GM04503 (cell line): ENCODE results near the gene UBE2D2.
"Not testable (repeated sequence)": the region's sequence is repeated elsewhere in the genome, so short reads cannot be mapped to it uniquely, and the experiment has no call there.

Experiments used
- DNase-seq: peaks from one replicate; pipeline ENCODE4 v3.0.0-alpha.2; 2012; ENCODE audit warnings: low read depth

UBE2D2 gene

GRCh38 chr5:139560752-139561654, at the start of gene UBE2D2:
Gene UBE2D2 (plus strand): TSS chr5:139561339. CDS start chr5:139561792, 453 bp downstream.
- peak; percentile 82 for DNase-seq

DNA sequence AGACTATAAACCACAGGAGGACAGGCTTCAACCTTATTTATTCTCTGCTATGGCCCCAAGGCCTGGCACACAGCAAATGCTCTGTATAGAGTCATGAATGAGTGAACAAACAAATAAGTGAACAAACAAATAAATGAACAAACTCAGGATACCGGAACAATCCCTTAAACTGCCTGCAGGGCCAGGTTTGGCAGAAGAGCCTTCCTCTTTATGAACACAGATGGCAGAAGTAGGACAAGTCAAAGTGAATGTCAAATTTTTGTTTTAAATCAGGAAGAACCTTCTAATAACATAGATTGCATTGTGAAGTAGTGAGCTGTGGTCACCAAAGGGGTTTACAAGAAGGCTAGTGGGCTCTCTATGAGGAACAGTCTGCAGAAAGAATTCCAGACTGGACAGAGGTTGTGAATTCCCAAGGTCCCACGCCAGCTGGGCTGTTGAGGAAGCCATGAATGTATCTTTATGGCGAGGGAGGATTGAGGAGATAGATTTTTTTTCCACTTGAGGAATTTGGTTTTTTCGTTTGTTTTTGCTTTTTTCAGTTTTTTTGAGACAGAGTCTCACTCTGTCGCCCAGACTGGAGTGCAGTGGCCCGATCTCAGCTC, 48.3 kb upstream of the UBE2D2 start:
- DNase-seq = no peak

DNA sequence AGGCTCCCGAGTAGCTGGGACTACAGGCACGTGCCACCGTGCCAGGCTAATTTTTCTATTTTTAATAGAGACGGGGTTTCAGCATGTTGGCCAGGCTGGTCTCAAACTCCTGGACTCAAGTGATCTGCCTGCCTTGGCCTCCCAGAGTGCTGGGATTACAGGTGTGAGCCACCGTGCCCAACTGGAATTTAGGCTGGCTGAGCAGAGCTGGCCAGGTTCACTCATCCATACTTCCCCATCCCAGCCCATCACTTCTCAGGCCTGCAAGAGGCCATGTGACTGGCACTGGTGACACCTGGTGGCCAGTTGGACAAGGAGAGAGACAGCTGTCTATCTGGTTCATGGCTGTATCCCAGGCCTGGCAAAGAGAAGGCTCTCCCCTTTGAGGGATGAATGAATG, 47.7 kb upstream of the UBE2D2 start:
- not testable (repeated sequence) for DNase-seq

DNA sequence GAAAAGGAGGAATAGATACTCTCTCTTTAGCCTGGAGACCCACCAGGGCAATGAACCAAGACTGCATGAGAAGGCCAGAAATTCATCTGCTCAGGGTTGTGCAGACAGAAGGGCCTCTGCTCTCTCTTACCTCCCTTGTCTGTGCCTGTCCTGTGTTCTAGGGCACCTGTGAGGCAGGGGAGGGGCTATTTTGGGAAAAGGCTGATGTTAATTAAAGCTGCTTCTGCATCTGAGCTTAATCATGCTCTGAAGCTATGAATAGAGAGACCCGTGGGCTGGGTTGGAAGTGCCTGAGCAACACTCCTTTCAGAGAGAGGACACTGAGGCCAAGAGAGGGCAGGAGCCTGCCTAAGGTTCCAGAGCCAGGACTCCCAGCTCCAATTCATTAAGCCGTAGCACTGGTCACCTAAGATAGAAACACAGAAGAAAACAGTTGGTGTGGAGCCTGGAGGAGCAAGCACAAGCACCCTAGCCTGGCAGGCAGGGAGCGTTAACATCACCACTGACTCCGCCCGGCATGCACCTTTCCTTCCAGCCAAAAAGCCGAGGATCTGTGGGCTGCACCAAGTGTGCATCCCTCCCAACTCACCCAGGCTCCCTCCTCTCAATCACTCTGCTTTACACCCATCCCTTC, 47.2 kb upstream of the UBE2D2 start:
- DNase-seq = no peak

DNA sequence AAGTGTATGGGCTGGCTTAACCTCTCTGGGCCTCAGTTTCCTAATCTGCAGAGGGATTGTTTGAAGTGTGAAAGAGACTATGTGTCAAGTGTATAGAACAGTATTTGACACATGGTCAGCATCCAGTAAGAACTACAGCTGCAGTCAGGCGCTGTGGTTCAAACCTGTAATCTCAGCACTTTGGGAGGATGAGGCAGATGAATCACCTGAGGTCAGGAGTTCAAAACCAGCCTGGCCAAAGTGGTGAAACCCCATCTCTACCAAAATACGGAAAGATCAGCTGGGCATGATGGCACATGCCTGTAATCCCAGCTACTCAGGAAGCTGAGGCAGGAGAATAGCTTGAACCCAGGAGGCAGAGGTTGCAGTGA, 46.7 kb upstream of the UBE2D2 start:
- DNase-seq = no peak

GRCh38 chr5:139517683-139518564, 43.2 kb upstream of the UBE2D2 start:
- peak; percentile 27 for DNase-seq

DNA sequence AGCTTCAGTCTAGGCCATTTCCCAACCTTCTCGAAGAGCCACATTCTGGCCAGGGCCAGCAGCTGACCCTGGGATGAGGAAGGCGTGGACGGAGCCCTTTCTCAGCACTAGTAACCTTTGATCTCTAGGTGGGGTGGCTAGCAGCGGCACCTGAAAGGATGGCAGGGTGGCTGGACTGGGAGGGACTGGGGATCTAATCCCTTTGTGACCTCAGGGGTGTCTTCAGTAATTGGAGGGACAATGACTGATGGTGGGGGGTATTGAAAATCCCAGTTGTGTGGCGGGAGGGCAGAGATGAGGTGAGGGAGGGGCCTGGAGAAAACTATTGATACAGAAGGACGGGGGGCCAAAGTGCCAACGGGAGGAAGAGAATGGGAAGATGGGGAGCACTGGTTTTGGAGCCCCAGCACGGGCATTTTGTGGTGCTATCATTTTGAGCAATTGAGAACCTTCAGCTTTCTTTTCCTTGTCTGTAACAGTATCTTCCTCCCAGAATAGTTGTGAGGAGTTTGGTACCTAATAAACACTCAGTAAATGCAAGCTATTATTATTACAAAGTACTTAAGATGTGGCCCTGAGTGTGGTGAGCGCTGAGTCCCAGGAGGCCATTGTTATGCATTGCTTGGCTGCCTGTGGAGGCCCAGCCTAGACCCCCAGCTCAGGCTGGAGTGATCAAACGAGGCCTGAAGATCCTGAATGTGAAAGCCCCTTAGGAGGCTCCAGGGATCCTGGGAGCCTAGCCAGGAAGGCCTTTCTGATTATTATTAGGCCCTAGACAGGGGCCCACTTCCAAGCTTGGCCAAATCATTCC, 37.3 kb upstream of the UBE2D2 start:
- DNase-seq = no peak

- no peak for DNase-seq
Measured at GRCh38 chr5:139524446-139524845, 36.7 kb upstream of the UBE2D2 start.

- no peak for DNase-seq
Measured at GRCh38 chr5:139524940-139525585, 36.1 kb upstream of the UBE2D2 start.

GRCh38 chr5:139525586-139526308, 35.4 kb upstream of the UBE2D2 start:
- DNase-seq = not testable (repeated sequence)

DNA sequence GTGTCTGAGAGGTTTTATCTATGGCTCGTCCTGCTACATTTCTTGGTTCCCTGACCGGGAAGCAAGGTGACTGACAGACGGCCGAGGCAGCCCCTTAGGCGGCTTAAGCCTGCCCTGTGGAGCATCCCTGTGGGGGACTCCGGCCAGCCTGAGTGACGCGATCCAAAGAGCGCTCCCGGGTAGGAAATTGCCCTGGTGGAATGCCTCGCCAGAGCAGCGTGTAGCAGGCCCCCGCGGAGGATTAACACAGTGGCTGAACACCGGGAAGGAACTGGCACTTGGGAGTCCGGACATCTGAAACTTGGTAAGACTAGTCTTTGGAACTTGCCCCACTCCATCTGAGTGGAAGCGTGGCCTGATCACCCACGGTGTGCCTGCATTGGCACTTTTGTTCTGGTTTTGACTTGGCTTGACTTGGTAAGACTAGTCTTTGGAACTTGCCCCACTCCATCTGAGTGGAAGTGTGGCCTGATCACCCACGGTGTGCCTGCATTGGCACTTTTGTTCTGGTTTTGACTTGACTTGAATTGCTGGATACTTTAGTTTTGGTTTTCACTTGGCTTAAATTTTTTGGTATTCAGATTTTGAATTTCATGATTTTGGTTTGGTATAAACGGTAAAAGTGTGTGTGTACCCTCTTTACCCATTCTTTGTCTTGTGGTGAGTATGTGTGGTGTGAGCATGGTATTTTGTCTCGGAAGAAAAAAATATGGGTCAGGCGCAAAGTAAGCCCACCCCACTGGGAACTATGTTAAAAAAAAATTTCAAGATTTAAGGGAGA, 34.6 kb upstream of the UBE2D2 start:
- DNase-seq = not testable (repeated sequence)

- not testable (repeated sequence) for DNase-seq
Measured at GRCh38 chr5:139527090-139527470, 34.1 kb upstream of the UBE2D2 start.

DNA sequence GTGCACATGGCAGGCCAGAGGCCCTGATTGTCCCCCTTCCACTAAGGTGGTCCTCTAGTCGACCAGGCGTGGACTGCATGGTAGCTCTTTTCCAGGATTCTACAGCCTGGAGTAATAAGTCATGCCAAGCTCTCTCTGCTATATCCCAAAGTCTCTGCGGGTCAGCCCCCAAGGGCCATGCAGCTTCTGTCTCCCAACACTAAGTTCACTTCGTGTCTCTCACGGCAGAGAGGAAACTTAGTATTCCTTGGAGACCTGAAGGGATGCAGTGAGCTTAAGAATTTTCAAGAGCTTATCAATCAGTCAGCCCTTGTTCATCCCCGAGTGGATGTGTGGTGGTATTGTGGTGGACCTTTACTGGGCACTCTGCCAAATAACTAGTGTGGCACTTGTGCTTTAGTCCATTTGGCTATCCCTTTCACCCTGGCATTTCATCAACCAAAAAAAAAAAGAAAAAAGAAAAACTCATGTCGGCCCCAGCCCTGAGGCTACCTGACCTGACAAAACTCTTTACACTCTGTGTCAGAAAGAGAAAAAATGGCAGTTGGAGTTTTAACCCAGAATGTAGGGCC, 33.2 kb upstream of the UBE2D2 start:
- not testable (repeated sequence) for DNase-seq

GRCh38 chr5:139528695-139529094, 32.4 kb upstream of the UBE2D2 start:
- DNase-seq = not testable (repeated sequence)

- DNase-seq = not testable (repeated sequence)
Measured at GRCh38 chr5:139530079-139530478, 31.1 kb upstream of the UBE2D2 start.

GRCh38 chr5:139531772-139532169, 29.4 kb upstream of the UBE2D2 start:
- DNase-seq = no peak

DNA sequence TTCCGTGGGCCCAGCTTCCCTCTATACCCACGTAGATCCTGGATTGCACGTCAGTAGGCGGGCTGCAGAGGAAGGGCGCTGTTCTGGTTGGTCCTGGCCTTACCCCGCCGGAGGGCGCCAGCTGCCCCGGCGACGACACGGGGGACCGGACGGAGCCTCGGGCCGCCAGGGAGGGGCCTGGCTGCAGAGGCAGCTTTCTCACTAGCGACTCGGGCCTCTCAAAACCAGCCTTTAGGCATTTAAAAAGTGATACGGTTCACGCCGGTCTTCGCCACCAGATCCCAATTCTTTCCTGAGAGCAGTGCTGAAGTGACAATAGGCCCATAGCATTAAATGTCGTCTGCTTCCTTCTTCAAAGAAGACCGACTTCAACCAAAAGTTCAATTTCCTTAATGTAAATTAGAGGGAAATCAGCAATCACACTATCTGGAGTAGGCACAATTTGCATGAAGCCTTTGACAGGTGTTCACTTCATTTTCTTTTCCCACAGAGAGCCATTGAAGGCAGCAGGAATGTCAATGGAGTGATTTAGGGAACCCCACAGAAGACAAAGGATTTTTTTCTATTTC, 17.6 kb upstream of the UBE2D2 start:
- DNase-seq = no peak

- DNase-seq = not testable (repeated sequence)
Measured at GRCh38 chr5:139546593-139546992, 14.5 kb upstream of the UBE2D2 start.
